GM18519 (cell line): Measurements from ENCODE around the gene ASPRV1.
"Not testable (repeated sequence)": the region's sequence is repeated elsewhere in the genome, so short reads cannot be mapped to it uniquely, and the experiment has no call there.

Source experiments
- ATAC-seq: cut with Tn5 transposase; IDR thresholded peaks from one replicate; pipeline ENCODE4 v1.9.1; 2021; ENCODE audit warnings: mild to moderate bottlenecking, moderate library complexity; ENCODE audit not compliant: unreplicated experiment, low FRiP score

The ASPRV1 gene

DNA sequence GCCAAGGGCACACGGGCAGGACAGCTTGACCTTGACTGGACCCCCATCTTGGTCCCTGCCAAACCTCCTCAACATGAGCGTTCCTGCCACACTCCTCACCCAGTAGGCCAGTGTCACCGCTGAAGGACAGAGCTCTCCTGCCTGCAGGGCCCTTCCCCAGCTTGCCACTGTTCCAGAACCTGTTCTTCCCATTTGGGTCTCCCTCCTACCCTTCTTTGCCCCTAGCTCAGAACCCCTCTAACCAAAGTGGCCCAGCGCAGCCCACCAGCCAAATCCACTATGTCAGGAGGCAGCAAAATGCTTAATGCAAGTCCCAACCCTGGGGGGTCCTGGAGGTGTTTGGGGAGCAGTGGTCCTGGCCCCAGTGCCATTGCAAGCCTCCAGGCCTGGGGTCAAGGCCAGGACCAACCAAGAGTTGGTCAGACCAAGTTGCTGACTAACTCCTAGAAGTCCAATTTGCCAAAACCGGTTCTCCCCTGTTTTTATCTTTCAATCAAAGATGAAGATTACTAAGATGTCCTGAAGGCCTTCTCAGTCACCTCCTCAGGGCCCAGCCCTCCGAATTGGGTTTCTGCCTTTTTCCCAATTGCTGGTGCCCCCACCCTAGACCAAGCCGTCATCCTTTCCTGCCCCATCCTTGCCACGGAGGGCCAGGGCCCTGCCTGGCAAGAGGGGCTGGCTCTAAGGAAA is 4.5 kb upstream of the ASPRV1 start:
- no peak for ATAC-seq

DNA sequence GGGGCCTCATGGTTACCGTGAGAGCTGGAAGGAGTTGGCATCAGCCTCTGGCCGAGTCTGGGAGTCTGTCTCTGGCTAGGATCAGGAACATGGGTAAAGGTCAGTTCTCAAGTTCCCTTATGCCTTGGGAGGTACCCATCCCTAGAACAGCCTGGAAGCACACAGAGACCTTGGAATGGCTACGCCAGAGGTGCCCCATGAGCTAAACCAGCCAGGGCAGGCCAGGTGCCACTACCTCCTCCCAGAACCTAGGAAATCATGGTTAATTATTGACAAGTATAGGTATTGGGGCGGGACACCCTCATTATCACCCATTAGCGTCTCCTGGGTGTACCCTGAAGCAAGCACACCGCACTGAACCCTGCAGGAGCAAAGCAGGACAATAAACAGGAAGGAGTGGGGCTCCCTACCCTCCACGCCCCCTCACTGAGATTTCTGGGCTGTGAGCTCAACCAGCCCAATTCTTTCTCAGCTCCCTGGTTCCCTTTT is 3.0 kb upstream of the ASPRV1 start:
- ATAC-seq: no peak

DNA sequence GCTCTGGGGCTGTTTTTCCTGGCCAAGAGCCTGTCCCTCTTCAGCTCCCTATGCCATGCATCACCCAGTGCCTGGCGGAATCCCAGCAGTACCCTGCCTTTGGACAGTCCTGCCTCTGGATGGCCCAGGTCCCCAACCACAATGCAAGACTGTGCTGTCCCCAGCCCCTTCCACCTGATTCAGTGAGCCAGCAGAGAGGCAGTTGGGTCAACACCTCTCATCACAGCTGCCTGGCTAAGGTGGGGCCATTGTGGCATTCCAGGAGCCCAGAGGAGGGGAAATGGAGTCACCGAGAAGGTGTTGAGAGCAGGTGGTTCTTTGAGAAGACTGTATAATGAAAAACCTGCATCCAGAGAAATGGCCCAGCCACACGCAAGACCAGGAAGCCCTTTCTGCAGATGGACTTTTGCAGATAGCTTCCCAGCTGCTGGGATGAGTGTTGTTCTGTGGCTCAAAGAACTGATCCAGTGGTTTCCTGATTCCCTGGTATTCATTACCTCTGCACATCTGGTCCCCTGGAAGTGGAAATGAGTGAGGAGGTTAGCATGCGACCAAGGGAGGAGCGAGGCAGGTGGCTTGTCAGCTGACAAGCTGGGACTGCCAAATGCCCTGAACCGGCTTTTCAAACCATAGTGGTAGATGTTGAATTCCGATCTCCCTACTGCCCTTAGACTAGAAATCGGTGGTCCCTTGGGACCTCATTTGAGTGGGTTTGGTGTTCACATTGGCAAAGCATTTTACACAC is 1.7 kb upstream of the ASPRV1 start:
- ATAC-seq: no peak

DNA sequence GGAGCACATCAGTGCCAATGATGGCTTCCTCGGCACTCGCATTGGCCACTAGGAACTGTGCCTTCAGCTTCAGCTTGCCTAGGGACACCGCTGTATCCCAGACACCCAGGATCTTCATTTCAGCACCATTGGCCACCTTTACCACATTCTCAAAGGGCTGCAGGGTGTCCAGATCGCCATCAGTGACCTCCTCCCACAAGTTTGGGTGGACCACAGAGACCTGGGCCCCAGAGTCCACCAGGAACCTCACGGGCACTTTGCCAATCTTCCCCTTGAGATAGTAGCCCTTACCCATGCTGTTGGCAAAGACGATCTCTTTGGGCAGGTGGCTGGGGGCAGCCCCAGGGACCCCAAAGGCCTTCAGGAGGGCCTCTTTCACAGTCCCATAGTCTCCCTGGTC is 610 bp downstream of the ASPRV1 start:
- ATAC-seq: no peak

DNA sequence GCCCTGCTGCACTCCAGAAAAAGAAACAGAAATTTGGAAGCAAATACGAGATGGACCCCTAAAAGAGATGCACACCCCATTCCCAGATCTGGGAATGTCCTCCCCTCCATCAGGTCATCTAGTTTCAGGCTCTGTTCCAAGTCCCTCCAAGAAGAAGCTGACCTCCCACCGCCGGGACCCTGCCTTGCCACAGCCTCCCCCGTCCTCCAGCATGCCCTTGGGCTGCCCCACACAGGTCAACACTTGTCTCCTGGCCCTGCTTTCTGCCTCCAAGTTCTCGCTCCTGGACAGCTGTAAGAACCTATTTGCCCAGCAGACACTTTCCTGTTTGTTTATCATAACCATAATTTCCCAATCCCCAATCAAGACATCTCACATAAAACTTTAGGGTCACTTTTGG is 2.0 kb downstream of the ASPRV1 start:
- no peak for ATAC-seq

DNA sequence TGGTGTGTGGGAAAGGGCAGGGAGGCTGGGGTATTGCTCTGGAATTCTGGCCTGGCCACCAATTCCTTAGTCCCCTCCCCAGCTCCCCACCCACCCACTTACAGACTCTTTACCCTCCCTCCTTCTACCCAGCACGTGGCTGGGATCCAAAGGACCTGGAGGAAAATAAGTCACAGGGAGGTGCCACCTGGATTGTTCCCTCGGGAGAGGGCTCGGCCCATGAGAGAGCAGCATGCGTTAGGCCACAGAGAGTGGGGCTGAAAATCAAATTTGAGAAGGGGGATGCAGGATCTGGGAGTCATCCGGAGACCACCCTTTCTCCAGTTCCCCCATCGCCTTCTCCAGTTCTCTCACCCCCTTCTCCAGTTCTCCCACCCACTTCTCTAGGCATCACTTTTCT is 3.0 kb downstream of the ASPRV1 start:
- no peak for ATAC-seq

DNA sequence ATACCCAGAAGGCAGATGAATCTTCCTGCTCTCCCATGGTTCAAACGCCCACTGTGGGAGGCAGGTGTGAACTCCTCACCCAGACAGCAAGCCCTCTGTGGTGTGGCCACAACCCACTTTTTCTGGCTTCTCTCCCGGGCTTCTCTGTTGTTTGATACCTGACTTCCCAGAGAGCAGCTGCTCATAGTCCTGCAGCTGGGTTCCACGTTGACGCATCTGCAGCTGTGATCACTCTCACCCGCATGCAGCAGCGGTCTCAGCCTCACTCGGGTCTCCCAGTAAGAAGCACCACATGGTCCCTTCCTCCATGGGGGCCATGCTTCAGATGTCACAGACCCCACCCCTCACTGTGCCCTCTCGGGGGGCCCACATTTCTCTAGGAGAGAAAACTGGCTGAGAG is 3.5 kb downstream of the ASPRV1 start:
- ATAC-seq: no peak

DNA sequence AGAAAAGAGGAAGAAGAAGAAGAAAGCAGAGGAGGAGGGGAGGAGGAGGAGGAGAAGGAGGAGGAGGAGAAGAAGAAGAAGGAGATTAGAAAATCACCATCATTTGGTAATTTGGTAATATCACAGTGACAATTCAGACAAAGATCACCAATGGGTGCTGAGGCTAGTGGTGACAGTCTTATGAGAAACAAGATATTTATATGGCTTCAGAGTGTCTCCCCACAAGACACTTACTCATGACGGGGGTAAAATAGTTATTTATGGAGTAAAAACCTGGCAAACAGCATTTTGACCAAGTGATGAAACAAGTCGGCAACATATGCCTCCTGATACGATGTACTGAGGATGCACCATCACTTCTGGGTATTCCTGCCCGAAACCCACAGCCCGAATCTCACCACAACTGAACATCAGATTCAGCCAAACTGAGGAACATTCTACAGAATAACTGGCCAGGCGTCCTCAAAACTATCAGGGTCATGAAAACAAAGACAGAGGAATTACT is 4.9 kb downstream of the ASPRV1 start:
- ATAC-seq: no peak

DNA sequence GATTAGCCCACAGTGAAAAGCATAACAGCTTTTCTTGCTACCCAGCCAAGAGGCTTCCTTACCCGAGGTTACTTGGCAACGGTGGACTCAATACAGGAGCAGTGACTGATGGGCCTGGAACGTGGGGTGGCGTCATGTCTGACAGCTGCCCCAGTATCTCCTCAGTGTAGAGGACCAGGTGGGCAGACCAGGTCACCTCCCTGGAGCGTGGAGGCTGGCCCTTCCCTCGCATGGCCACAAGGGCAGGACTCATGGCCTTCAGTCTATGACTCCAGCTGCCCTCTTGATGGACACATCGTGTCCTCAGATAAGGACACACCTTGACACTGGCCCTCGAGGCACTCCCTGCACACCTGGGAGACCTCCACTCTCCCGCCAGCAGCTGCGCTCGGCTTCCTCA is 6.4 kb downstream of the ASPRV1 start:
- no peak for ATAC-seq

DNA sequence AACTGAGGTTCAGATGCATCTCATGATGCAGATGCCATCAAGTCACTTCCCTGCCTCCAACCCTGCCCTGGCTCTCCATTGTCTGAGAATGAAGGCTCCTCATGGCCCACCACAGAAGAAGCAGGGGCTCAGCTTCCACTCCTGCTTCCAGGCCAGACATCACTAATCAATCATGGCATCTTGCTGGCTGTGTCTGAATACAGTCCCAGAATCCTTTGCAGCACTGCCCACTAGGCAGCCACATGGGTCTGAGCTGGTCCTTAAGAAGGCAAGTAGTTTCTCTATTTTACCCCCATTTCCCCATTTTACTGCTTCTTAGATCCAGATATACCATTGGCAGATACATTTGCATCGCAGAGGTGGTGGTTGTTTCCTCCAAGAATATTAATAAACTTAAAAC is 7.3 kb downstream of the ASPRV1 start:
- ATAC-seq: no peak

DNA sequence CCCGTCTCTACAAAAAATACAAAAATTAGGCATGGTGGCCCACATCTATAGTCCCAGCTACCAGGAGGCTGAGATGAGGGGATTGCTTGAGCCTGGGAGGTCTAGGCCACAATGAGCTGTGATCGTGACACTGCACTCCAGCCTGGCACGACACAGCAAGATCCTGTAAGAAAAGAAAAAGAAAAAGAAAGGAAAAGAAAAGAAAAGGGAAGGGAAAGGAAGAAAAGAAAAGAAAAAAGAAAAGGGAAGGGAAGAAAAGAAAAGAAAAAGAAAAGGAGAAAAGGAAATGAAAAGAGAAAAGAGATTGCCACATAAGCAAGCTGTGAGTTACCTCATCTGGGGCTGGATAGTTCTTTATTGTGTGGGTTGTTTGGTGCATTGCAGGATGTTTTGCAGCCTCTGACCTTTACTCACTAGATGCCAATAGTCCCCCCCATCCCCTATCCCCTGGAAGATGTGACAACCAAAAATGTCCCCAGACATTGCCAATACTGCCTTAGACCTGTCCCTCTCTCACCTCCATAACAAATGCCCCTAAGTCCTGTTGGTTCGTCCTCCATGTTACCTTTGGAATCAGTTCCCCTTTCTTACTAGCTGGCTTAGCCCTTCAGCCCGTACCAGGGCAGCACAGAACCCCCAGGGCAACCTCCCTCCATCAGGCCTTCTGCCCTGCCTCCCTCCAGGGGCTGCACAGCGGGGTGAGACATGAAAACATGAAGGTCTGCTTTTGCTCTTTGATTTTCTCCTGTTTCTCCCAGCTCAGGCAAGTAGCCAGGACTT is 8.9 kb downstream of the ASPRV1 start:
- ATAC-seq: no peak

DNA sequence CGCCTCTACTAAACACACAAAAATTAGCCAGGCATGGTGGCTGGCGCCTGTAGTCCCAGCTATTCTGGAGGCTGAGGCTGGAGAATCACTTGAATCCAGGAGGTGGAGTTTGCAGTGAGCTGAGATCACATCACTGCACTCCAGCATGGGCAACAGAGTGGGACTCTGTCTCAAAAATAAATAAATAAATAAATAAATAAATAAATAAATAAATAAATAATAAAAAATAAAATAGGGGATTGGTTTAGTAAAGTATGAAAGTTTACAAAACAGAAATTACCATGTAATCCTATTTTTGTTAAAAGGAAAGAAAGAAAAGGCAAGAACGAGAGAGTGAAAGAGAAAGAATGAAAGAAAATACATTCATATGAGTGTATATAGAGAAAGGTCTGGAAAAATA is 10.8 kb downstream of the ASPRV1 start:
- ATAC-seq: not testable (repeated sequence)

DNA sequence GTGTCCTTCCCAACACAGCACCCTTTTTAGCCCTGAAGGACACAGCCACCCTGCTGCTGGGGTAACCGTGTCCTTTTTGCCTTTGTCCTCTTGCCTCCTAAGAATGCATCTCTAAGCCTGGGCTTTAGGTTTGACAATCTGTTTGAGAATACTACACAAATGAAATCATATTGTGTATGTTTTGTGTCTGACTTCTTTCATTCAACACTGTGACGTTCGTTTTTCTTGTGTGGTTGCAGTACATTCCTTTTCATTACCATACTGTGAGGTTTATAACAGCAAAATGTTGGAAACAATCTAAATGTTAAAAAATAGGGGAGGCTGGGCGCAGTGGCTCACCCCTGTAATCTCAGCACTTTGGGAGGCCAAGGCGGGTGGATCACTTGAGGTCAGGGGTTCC is 11.2 kb downstream of the ASPRV1 start:
- no peak for ATAC-seq

DNA sequence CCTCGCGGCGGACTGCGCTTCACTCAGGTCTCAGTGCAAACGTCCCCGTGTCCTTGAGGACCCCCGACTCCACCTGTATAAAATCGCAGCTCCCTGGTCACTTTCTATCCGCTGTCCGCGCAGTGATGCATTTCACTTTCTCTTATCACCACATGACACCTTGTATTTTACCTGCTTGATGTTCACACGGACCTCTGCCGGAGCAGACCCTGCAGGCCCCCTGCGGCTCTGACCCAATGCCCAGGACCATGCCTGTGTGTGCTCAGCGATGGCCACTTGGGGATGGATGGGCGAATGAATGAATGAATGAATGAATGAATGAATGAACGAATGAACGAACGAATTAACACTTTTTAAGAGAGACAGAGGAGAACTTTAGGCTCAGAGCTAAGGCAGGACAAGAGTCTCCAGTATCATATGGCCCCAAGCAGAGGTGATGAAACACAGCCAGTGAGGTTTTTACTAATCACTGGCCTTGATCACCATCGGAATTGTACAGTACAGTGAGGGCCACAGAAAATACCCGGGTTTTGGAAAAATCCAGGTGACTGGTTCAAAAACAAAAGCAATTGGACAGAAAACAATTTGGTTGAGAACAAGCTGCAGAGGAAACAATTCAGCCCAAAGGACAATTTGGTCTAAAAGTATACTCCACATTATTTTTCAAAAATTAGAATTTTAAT is 12.3 kb downstream of the ASPRV1 start:
- ATAC-seq: no peak

DNA sequence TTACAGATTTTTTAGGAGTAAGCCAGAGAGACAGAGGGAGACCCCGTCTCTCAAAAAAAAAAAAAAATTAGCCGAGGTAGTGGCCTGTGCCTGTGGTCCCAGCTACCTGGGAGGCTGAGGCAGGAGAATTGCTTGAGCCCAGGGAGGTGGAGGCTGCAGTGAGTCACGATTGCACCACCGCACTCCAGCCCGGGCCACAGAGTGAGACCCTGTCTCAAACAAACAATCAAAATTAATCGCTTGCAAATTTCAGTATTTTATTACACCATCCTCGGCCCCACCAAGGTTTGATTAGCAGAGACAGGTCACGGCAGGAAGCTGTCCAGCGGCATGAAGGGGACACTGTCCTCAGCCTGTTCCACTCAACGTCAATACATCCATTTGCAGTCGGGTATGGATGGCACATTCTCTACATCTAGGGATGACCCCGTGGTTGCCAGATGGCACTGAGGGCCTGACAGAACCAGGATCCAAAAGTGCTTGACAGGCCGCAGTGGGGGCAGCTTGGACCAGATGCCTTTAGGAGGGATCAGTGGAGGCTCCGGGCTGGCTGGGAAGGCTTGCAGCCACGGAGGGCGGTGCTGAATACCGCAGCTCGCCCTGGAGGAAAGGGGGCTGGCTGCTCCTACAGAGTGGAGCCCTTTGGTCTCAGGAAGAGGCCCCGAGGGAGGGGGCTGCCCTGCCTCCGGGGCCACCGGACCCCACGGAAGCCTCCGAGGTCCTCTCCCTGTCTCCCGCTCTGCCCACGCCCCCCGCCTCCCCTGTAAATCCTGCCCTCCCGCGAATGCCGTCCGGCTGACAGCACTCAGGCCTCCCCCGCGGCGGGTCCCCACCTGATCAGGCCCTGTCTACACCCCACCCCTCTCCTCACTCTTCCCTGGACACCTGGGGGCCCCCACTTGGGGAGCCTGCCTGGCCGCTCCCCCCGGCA is 13.1 kb downstream of the ASPRV1 start:
- no peak for ATAC-seq

DNA sequence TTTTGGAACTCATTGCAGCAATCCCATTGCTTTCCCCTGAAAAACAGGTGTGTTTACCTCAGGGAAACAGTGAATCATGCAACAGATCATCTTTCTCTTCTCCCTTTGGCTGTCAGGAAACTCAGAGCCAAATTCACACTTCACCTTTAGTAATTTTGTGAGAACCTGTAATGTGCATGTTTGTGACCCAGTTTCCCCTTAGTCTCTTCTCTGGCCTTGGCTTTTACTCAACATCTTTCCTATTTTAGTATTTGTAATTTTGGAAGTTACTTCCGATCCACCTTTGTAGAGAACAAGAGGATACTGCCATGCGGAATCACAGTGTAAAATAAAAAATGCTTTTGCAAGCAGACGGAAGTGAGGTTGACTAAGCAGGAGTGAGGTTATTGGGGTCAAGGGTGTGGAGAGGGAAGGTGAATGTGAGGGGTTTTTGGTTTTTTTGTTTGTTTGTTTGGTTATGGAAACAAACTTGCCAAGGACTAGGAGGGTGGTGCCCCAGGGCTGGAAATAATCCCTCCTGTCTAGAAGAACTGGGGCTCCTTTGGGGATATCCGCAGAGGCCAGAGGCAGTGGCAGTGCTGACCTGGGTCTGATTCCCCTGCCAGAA is 14.0 kb downstream of the ASPRV1 start:
- ATAC-seq: no peak

DNA sequence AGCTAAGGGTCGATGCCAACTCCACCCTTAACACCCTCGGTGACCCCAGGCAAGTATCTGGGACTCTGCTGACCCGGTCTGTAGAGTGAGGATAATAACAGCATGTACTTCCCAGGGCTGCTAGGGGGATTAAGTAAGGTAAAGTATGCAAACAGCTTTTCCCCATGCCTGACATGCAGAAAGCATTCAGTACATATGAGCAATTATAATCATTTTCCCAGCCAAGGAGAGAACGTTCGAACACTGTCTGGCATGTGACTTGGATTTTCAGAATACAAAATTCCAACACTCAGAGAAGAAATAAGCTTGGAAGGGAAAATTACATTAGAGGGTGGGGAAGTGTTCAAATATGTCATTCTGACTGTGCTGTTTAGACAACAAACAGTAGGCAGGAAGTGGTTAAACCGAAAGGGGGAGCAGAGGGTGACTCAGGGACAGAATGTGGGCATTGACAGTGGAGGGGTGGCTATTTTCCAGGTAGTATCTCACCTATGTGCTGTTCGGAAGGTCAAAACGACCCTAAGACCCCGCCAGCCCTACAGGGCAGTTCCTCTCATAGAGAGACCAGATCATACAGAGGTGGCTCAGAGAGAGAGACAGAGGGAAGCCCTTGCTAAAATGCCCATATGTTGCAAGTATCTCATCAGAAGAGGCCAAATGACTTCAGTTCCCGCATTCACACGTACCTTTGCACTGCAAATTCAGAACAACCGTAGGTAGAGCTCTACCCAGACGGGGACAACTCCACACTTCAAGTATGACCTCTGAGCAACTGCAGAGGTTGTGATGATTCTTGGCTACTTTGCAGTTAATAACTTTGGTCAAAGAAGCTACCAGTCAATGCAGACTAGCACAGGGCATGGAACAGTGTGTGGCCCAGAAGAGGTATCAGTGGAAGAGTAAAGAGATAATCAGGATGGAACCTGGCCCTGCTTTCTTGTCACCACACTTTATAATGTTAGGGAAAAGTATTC is 14.8 kb downstream of the ASPRV1 start:
- no peak for ATAC-seq

DNA sequence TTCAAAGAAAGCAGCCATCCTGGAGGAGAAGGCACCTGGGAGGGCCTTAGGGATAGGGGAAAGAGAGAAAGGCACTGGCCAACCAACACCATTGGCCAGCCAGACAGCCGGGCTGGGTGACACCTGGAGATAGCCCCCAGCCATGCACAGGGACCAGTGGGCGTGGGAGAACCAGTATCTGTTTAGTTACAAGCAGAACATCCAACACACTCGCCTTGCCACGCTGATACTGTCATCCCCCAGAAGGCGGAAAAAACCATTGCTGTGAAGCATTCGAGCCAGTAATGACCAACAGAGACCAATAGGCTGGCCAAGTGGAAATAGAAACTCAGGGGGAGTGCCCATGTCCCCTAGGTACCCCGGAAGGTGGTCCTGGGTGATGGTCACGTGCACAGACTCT is 15.5 kb downstream of the ASPRV1 start:
- ATAC-seq: no peak
